Measurements from ENCODE around the gene VENTX.

The VENTX gene

DNA sequence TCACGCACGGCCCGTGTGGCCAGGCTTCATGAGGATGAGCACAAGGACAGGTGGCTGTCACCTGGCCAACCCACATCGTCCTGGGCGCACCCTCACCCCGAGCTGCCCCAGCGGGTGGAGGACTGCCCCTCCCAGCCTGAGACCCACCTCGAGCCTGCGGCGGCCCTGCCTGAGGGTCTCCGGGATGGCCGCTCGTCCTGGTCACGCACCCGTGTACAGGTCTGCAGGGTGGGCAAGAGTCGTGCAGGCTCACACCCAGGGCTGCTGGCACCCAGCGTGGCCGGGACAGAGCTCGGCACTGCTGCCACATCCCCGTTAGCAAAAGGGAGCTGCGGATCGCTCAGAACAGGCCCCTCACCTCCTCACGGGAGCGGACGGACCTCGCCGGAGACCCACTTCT, 22.1 kb upstream of the VENTX start:
- CTCF ChIA-PET = interaction anchor here (0.6 to 1.0 kb wide), 2 partner anchors 16 to 72 kb away, joined by 3 to 5 read pairs; no protein-coding TSS in a partner anchor

GRCh38 chr10:133216776-133217175, 20.9 kb upstream of the VENTX start:
- no peaks in the 10 kb centered on the region for H3K4me1 ChIP-seq (ENCODE audit: control insufficient read depth, insufficient read depth, low read length)
- ChIA-PET POLR2A (no interaction called here), CTCF (no interaction called here)
- H3K9me3 ChIP-seq (ENCODE audit: control insufficient read depth, insufficient read depth, low read depth, low read length) = no peaks in the 10 kb centered on the region
- no peak overlapping the region for H3K4me3 ChIP-seq (ENCODE audit: low read depth, low read length)
- H3K36me3 ChIP-seq (ENCODE audit: control insufficient read depth in 2 of 2, insufficient read depth in 1 of 2, low read length in 2 of 2) = no peaks in the 10 kb centered on the region
- TF ChIP-seq, protein P1, sequence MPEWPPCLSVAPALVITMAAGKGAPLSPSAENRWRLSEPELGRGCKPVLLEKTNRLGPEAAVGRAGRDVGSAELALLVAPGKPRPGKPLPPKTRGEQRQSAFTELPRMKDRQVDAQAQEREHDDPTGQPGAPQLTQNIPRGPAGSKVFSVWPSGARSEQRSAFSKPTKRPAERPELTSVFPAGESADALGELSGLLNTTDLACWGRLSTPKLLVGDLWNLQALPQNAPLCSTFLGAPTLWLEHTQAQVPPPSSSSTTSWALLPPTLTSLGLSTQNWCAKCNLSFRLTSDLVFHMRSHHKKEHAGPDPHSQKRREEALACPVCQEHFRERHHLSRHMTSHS (tag by site-specific recombination; IDR thresholded peaks at IDR 0.05) = no peak
- TF ChIP-seq ZNF18 (tag by site-specific recombination; IDR thresholded peaks at IDR 0.05) = no peak
- TF ChIP-seq IKZF3 (tag by site-specific recombination; IDR thresholded peaks at IDR 0.05) = no peak
- TF ChIP-seq SCRT1 (tag by site-specific recombination; IDR thresholded peaks at IDR 0.05; ENCODE audit: borderline replicate concordance) = no peak
- TF ChIP-seq ZNF830 (tag by site-specific recombination; IDR thresholded peaks at IDR 0.05; ENCODE audit: low read depth) = no peak
- no peak for TF ChIP-seq ZSCAN5A (tag by site-specific recombination; IDR thresholded peaks at IDR 0.05)
- no peak for TF ChIP-seq ZNF776 (tag by site-specific recombination; IDR thresholded peaks at IDR 0.05; ENCODE audit: borderline replicate concordance)
- no peak for TF ChIP-seq ZNF792 (tag by site-specific recombination; IDR thresholded peaks at IDR 0.05)
- no peak overlapping the region for H3K27ac ChIP-seq (ENCODE audit: extremely low read depth, low read depth, low read length)

More for the DNA sequence above, 22.1 kb upstream of the VENTX start:
- POLR2A ChIA-PET = no interaction called here
- H3K27ac ChIP-seq (ENCODE audit: extremely low read depth, low read depth, low read length) = no peak overlapping the region
- H3K4me3 ChIP-seq (ENCODE audit: low read depth, low read length) = no peak overlapping the region
- H3K9me3 ChIP-seq (ENCODE audit: control insufficient read depth, insufficient read depth, low read depth, low read length) = no peaks in the 10 kb centered on the region
- TF ChIP-seq GLIS2 (tag by site-specific recombination; IDR thresholded peaks at IDR 0.05) = no peak
- no peak for TF ChIP-seq KLF7 (tag by site-specific recombination; IDR thresholded peaks at IDR 0.05; ENCODE audit: borderline replicate concordance)
- no peak for TF ChIP-seq ZNF354C (tag by site-specific recombination; IDR thresholded peaks at IDR 0.05; ENCODE audit: borderline replicate concordance, low read depth)
- TF ChIP-seq, protein P2, sequence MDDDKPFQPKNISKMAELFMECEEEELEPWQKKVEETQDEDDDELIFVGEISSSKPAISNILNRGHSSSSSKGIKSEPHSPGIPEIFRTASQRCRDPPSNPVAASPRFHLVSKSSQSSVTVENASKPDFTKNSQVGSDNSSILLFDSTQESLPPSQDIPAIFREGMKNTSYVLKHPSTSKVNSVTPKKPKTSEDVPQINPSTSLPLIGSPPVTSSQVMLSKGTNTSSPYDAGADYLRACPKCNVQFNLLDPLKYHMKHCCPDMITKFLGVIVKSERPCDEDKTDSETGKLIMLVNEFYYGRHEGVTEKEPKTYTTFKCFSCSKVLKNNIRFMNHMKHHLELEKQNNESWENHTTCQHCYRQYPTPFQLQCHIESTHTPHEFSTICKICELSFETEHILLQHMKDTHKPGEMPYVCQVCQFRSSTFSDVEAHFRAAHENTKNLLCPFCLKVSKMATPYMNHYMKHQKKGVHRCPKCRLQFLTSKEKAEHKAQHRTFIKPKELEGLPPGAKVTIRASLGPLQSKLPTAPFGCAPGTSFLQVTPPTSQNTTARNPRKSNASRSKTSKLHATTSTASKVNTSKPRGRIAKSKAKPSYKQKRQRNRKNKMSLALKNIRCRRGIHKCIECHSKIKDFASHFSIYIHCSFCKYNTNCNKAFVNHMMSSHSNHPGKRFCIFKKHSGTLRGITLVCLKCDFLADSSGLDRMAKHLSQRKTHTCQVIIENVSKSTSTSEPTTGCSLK (tag by site-specific recombination; IDR thresholded peaks at IDR 0.05) = no peak
- TF ChIP-seq, protein P3, sequence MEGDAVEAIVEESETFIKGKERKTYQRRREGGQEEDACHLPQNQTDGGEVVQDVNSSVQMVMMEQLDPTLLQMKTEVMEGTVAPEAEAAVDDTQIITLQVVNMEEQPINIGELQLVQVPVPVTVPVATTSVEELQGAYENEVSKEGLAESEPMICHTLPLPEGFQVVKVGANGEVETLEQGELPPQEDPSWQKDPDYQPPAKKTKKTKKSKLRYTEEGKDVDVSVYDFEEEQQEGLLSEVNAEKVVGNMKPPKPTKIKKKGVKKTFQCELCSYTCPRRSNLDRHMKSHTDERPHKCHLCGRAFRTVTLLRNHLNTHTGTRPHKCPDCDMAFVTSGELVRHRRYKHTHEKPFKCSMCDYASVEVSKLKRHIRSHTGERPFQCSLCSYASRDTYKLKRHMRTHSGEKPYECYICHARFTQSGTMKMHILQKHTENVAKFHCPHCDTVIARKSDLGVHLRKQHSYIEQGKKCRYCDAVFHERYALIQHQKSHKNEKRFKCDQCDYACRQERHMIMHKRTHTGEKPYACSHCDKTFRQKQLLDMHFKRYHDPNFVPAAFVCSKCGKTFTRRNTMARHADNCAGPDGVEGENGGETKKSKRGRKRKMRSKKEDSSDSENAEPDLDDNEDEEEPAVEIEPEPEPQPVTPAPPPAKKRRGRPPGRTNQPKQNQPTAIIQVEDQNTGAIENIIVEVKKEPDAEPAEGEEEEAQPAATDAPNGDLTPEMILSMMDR (tag by site-specific recombination; IDR thresholded peaks at IDR 0.05) = no peak
- TF ChIP-seq ZBTB20 (tag by site-specific recombination; IDR thresholded peaks at IDR 0.05) = no peak
- TF ChIP-seq ZNF785 (tag by site-specific recombination; IDR thresholded peaks at IDR 0.05) = no peak
- TF ChIP-seq, protein P4, sequence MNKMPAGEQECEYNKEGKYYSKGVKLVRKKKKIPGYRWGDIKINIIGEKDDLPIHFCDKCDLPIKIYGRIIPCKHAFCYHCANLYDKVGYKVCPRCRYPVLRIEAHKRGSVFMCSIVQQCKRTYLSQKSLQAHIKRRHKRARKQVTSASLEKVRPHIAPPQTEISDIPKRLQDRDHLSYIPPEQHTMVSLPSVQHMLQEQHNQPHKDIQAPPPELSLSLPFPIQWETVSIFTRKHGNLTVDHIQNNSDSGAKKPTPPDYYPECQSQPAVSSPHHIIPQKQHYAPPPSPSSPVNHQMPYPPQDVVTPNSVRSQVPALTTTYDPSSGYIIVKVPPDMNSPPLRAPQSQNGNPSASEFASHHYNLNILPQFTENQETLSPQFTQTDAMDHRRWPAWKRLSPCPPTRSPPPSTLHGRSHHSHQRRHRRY (tag by site-specific recombination; IDR thresholded peaks at IDR 0.05) = no peak
- no peak for TF ChIP-seq ZNF670 (tag by site-specific recombination; IDR thresholded peaks at IDR 0.05; ENCODE audit: low read depth)
- no peak for TF ChIP-seq OVOL3 (tag by site-specific recombination; IDR thresholded peaks at IDR 0.05)
- TF ChIP-seq ZNF76 (tag by site-specific recombination; IDR thresholded peaks at IDR 0.05; ENCODE audit: borderline replicate concordance, low read depth) = no peak
- TF ChIP-seq, protein P1 (tag by site-specific recombination; IDR thresholded peaks at IDR 0.05) = no peak
- TF ChIP-seq HOXD13 (CRISPR knock-in tag; IDR thresholded peaks at IDR 0.05; ENCODE audit: borderline replicate concordance) = no peak
- TF ChIP-seq PRDM6 (tag by site-specific recombination; IDR thresholded peaks at IDR 0.05) = no peak
- TF ChIP-seq ZNF350 (tag by site-specific recombination; IDR thresholded peaks at IDR 0.05) = no peak
- no peak for TF ChIP-seq ZNF473 (tag by site-specific recombination; IDR thresholded peaks at IDR 0.05)
- no peak for TF ChIP-seq ZNF394 (tag by site-specific recombination; IDR thresholded peaks at IDR 0.05; ENCODE audit: borderline replicate concordance)
- no peak for TF ChIP-seq ZNF558 (tag by site-specific recombination; IDR thresholded peaks at IDR 0.05)
- TF ChIP-seq ZNF600 (tag by site-specific recombination; IDR thresholded peaks at IDR 0.05) = no peak
- no peak for TF ChIP-seq ZNF157 (tag by site-specific recombination; IDR thresholded peaks at IDR 0.05)
- H3K36me3 ChIP-seq (ENCODE audit: control insufficient read depth in 2 of 2, insufficient read depth in 1 of 2, low read length in 2 of 2) = no peaks in the 10 kb centered on the region
- H3K4me1 ChIP-seq (ENCODE audit: control insufficient read depth, insufficient read depth, low read length) = no peaks in the 10 kb centered on the region
